ENCODE measurements around the gene ADAMTS1. TPM values are rescaled to one million over a fixed set of nuclear protein-coding genes. Genes with fewer than 3 reads are reported as not detected.

ADAMTS1 gene
- total and polyA plus RNA-seq, 4 donors: 6.9 to 83.2 (median 15.7) TPM

- H3K36me3 ChIP-seq (ENCODE audit: control insufficient read depth, insufficient read depth, low read length): no peaks in the 10 kb centered on the region
- no peaks in the 10 kb centered on the region for H3K4me1 ChIP-seq (ENCODE audit: control insufficient read depth, insufficient read depth, low read length)
- no peak overlapping the region for H3K27ac ChIP-seq (ENCODE audit: low read depth, low read length)
- no peaks in the 10 kb centered on the region for H3K27me3 ChIP-seq (ENCODE audit: control insufficient read depth, insufficient read depth, low read length)
- WGBS (ENCODE audit: insufficient coverage): no CpG with 5 or more reads among the region's 4 CpGs
- no peaks in the 10 kb centered on the region for H3K9me3 ChIP-seq (ENCODE audit: control insufficient read depth, insufficient read depth, low read length)
- no peak overlapping the region for H3K4me3 ChIP-seq (ENCODE audit: low read depth, low read length)
- DNase-seq (ENCODE audit: low read depth in 4 of 6, low spot score in 6 of 6): no peak
Observed at GRCh38 chr21:26809745-26810144, 35.5 kb downstream of the ADAMTS1 start.

GRCh38 chr21:26806801-26807295 is 38.4 kb downstream of the ADAMTS1 start:
- H3K9me3 ChIP-seq (ENCODE audit: control insufficient read depth, insufficient read depth, low read length): no peaks in the 10 kb centered on the region
- WGBS (ENCODE audit: insufficient coverage): 100% methylated on average over 1 of the region's 5 CpGs
- no peaks in the 10 kb centered on the region for H3K4me1 ChIP-seq (ENCODE audit: control insufficient read depth, insufficient read depth, low read length)
- H3K36me3 ChIP-seq (ENCODE audit: control insufficient read depth, insufficient read depth, low read length): no peaks in the 10 kb centered on the region
- no peaks in the 10 kb centered on the region for H3K27me3 ChIP-seq (ENCODE audit: control insufficient read depth, insufficient read depth, low read length)
- H3K4me3 ChIP-seq (ENCODE audit: low read depth, low read length): no peak overlapping the region
- DNase-seq (ENCODE audit: low read depth in 4 of 6, low spot score in 6 of 6): no peak
- no peak overlapping the region for H3K27ac ChIP-seq (ENCODE audit: low read depth, low read length)

GRCh38 chr21:26804895-26805609 is 40.2 kb downstream of the ADAMTS1 start:
- no peak for DNase-seq (ENCODE audit: low read depth in 4 of 6, low spot score in 6 of 6)
- Histone ChIP-seq H3K27me3 (ENCODE audit: control insufficient read depth, insufficient read depth, low read length) (no peaks in the 10 kb centered on the region), H3K4me1 (ENCODE audit: control insufficient read depth, insufficient read depth, low read length) (peaks cover 2% of the 10 kb centered on the region), H3K4me3 (ENCODE audit: low read depth, low read length) (no peak overlapping the region), H3K36me3 (ENCODE audit: control insufficient read depth, insufficient read depth, low read length) (no peaks in the 10 kb centered on the region), H3K9me3 (ENCODE audit: control insufficient read depth, insufficient read depth, low read length) (no peaks in the 10 kb centered on the region), H3K27ac (ENCODE audit: low read depth, low read length) (no peak overlapping the region)
- WGBS (ENCODE audit: insufficient coverage): 77% methylated on average over 4 of the region's 5 CpGs

DNA sequence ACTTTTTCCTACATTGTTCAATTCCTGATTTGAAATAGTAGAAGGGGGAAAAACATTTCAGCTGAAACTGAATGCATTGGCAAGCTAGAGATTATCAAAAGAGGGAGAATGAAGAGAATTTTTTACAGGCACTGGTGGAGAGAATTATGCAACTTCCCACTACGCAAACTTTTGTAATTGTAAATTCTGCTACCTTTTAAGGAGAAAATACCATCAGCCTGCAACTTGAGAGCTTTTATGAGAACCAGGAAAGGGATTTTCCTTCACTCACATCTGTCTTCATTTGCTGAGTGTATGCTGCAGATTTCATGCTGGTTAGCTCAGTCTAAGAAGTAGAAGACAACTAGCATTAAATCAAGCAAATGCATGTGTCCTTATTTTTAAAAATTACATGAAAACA is 43.7 kb downstream of the ADAMTS1 start:
- WGBS (ENCODE audit: insufficient coverage): no CpG with 5 or more reads among the region's 1 CpG
- Histone ChIP-seq H3K36me3 (ENCODE audit: control insufficient read depth, insufficient read depth, low read length) (no peaks in the 10 kb centered on the region), H3K4me1 (ENCODE audit: control insufficient read depth, insufficient read depth, low read length) (peaks cover 4% of the 10 kb centered on the region), H3K27me3 (ENCODE audit: control insufficient read depth, insufficient read depth, low read length) (no peaks in the 10 kb centered on the region), H3K9me3 (ENCODE audit: control insufficient read depth, insufficient read depth, low read length) (no peaks in the 10 kb centered on the region), H3K27ac (ENCODE audit: low read depth, low read length) (peak overlapping the region; percentile 69), H3K4me3 (ENCODE audit: low read depth, low read length) (no peak overlapping the region)
- no peak for DNase-seq (ENCODE audit: low read depth in 4 of 6, low spot score in 6 of 6)

GRCh38 chr21:26800970-26801431 is 44.2 kb downstream of the ADAMTS1 start:
- 87% methylated on average over 5 of the region's 9 CpGs for WGBS (ENCODE audit: insufficient coverage)
- Histone ChIP-seq H3K27me3 (ENCODE audit: control insufficient read depth, insufficient read depth, low read length) (no peaks in the 10 kb centered on the region), H3K4me1 (ENCODE audit: control insufficient read depth, insufficient read depth, low read length) (peaks cover 4% of the 10 kb centered on the region), H3K27ac (ENCODE audit: low read depth, low read length) (peak overlapping the region; percentile 69), H3K4me3 (ENCODE audit: low read depth, low read length) (peak overlapping the region; percentile 7), H3K36me3 (ENCODE audit: control insufficient read depth, insufficient read depth, low read length) (no peaks in the 10 kb centered on the region), H3K9me3 (ENCODE audit: control insufficient read depth, insufficient read depth, low read length) (no peaks in the 10 kb centered on the region)
- no peak for DNase-seq (ENCODE audit: low read depth in 4 of 6, low spot score in 6 of 6)

DNA sequence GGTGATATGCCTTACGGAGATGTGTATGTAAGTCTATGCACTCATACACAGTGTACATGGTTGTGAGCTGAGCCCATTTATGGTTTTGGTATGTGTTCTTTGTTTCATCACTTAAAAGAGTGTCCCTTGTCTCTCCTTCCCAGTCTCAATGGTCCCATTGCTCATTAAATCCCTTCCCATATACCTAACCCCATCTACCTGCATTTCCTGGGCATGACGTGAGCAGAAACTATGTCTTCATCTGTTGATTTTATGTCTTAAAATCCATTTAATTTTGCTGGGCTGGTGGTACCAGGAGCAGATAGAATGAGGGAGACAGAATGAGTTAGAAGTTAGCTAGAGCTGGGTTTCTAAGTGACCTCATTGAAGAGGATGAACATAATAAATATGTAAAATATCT is 44.8 kb downstream of the ADAMTS1 start:
- Histone ChIP-seq H3K4me1 (ENCODE audit: control insufficient read depth, insufficient read depth, low read length) (peaks cover 10% of the 10 kb centered on the region), H3K36me3 (ENCODE audit: control insufficient read depth, insufficient read depth, low read length) (no peaks in the 10 kb centered on the region), H3K9me3 (ENCODE audit: control insufficient read depth, insufficient read depth, low read length) (no peaks in the 10 kb centered on the region), H3K4me3 (ENCODE audit: low read depth, low read length) (no peak overlapping the region), H3K27me3 (ENCODE audit: control insufficient read depth, insufficient read depth, low read length) (no peaks in the 10 kb centered on the region), H3K27ac (ENCODE audit: low read depth, low read length) (peak overlapping the region; percentile 69)
- DNase-seq (ENCODE audit: low read depth in 4 of 6, low spot score in 6 of 6): no peak
- WGBS (ENCODE audit: insufficient coverage): 80% methylated on average over 1 of the region's 2 CpGs

GRCh38 chr21:26800001-26800400 is 45.2 kb downstream of the ADAMTS1 start:
- Histone ChIP-seq H3K27ac (ENCODE audit: low read depth, low read length) (peak overlapping the region; percentile 69), H3K4me1 (ENCODE audit: control insufficient read depth, insufficient read depth, low read length) (peaks cover 10% of the 10 kb centered on the region), H3K9me3 (ENCODE audit: control insufficient read depth, insufficient read depth, low read length) (no peaks in the 10 kb centered on the region), H3K36me3 (ENCODE audit: control insufficient read depth, insufficient read depth, low read length) (no peaks in the 10 kb centered on the region), H3K4me3 (ENCODE audit: low read depth, low read length) (no peak overlapping the region), H3K27me3 (ENCODE audit: control insufficient read depth, insufficient read depth, low read length) (no peaks in the 10 kb centered on the region)
- no peak for DNase-seq (ENCODE audit: low read depth in 4 of 6, low spot score in 6 of 6)
- WGBS (ENCODE audit: insufficient coverage): 60% methylated on average over 3 of the region's 3 CpGs

GRCh38 chr21:26798856-26799751 is 46.1 kb downstream of the ADAMTS1 start:
- Histone ChIP-seq H3K36me3 (ENCODE audit: control insufficient read depth, insufficient read depth, low read length) (no peaks in the 10 kb centered on the region), H3K9me3 (ENCODE audit: control insufficient read depth, insufficient read depth, low read length) (no peaks in the 10 kb centered on the region), H3K4me1 (ENCODE audit: control insufficient read depth, insufficient read depth, low read length) (peaks cover 10% of the 10 kb centered on the region), H3K27me3 (ENCODE audit: control insufficient read depth, insufficient read depth, low read length) (no peaks in the 10 kb centered on the region), H3K4me3 (ENCODE audit: low read depth, low read length) (no peak overlapping the region), H3K27ac (ENCODE audit: low read depth, low read length) (peak overlapping the region; percentile 57)
- DNase-seq (ENCODE audit: low read depth in 4 of 6, low spot score in 6 of 6): no peak
- WGBS (ENCODE audit: insufficient coverage): 100% methylated on average over 3 of the region's 8 CpGs

GRCh38 chr21:26797878-26798456 is 47.2 kb downstream of the ADAMTS1 start:
- Histone ChIP-seq H3K27ac (ENCODE audit: low read depth, low read length) (no peak overlapping the region), H3K36me3 (ENCODE audit: control insufficient read depth, insufficient read depth, low read length) (no peaks in the 10 kb centered on the region), H3K27me3 (ENCODE audit: control insufficient read depth, insufficient read depth, low read length) (no peaks in the 10 kb centered on the region), H3K4me3 (ENCODE audit: low read depth, low read length) (no peak overlapping the region), H3K4me1 (ENCODE audit: control insufficient read depth, insufficient read depth, low read length) (peaks cover 10% of the 10 kb centered on the region), H3K9me3 (ENCODE audit: control insufficient read depth, insufficient read depth, low read length) (no peaks in the 10 kb centered on the region)
- WGBS (ENCODE audit: insufficient coverage): 98% methylated on average over 6 of the region's 10 CpGs
- DNase-seq (ENCODE audit: low read depth in 4 of 6, low spot score in 6 of 6): no peak
